ENCODE measurements around the gene CHKA.

DNA sequence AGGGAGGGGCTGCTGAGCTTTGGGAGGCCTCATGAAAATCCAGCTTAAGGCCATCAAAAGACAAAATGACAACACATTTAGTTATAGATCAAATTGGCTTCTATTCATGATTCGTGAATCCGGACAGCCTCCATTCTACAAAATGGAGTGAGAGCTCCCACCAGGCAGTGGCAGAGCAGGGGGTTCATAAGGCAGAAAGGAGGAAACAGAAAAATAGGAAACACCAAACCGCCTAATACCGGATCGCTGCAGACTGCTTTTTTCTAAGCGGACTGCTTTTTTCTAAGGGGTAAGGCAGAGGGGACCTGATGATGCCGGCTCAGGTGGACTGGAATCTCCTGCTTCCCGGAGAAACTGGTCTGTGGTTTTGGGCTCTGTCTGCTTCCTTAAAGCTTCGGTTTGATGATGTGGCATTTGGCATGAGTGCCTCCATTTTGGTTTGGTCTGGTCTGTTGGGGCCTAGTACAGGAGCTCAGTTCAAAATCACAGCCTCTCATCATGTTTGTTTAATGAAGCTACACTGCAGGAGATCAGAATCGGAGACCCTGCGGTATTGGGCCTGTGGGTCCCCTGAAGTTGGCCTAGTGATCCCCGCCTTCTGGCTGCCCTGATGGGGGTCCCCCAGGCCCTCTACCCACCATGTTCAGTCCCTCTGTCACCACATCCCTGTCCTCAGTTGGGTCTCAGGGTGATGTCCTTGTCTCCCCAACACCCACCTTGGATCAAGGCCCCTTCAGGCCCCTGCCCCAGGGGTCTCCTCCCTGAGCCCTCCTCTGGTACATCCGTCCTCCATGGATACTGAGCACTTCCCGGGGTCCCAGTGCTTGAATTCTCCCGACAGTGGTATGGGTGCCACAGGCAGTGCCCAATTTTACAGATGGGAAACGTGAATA is 109.9 kb downstream of the CHKA start:
- no peak for TF ChIP-seq CTCF (optimal IDR thresholded peaks at IDR 0.05 in 1 of 3, IDR thresholded peaks at IDR 0.05 in 1 of 3, conservative IDR thresholded peaks at IDR 0.05 in 1 of 3; ENCODE audit: extremely low read depth in 1 of 3, insufficient read depth in 2 of 3, low read length in 3 of 3)
- no peak for TF ChIP-seq EZH2 (IDR thresholded peaks at IDR 0.05; ENCODE audit: low read length)
